ENCODE data around the gene KRT3.

Gene KRT3

GRCh38 chr12:52748578-52748977, 47.3 kb downstream of the KRT3 start:
- no peak overlapping the region for H3K4me3 ChIP-seq (ENCODE audit: insufficient read depth in 1 of 2, low read depth in 1 of 2, low read length in 2 of 2)
- peaks cover 10 to 64% of the 10 kb centered on the region in 2 experiments for H3K27me3 ChIP-seq (ENCODE audit: control insufficient read depth in 1 of 2, insufficient read depth in 1 of 2, low read length in 2 of 2)
- H3K18ac ChIP-seq (ENCODE audit: low read depth in 1 of 2, low read length in 2 of 2), result no peak overlapping the region
- H4K91ac ChIP-seq (ENCODE audit: low read length), result no peak overlapping the region
- no peaks in the 10 kb centered on the region for H3K9me3 ChIP-seq (ENCODE audit: control insufficient read depth, low read length)
- H3K14ac ChIP-seq (ENCODE audit: low read length in 2 of 2), result no peak overlapping the region
- WGBS, result 78% methylated on average over 14 of the region's 14 CpGs
- no peak overlapping the region for H2BK12ac ChIP-seq (ENCODE audit: low read length in 2 of 2)
- no peak overlapping the region for H3K9ac ChIP-seq (ENCODE audit: low read length)
- H2BK120ac ChIP-seq (ENCODE audit: low read depth, low read length), result no peak overlapping the region
- DNase-seq, result no peak
- H3K4me1 ChIP-seq (ENCODE audit: control insufficient read depth, insufficient read depth, low read depth, low read length), result no peaks in the 10 kb centered on the region
- H2BK15ac ChIP-seq (ENCODE audit: low read depth, poor library complexity, severe bottlenecking), result no peak overlapping the region
- no peak overlapping the region for H2BK5ac ChIP-seq (ENCODE audit: low read depth, low read length, poor library complexity, severe bottlenecking)
- no peak overlapping the region for H2AK5ac ChIP-seq (ENCODE audit: low read length, severe bottlenecking)
- no peak overlapping the region for H2AFZ ChIP-seq (ENCODE audit: low read depth, low read length)
- H3K79me1 ChIP-seq (replicated peaks; ENCODE audit: low read length, poor library complexity, severe bottlenecking), result no peaks in the 10 kb centered on the region
- no peak overlapping the region for H3K23ac ChIP-seq (ENCODE audit: low read length in 2 of 2)
- no peak overlapping the region for H3K27ac ChIP-seq (ENCODE audit: low read length, poor library complexity, severe bottlenecking)
- H3K4me2 ChIP-seq (ENCODE audit: low read length, poor library complexity, severe bottlenecking), result no peak overlapping the region
- no peak overlapping the region for H3K4ac ChIP-seq (ENCODE audit: low read depth in 1 of 2, low read length in 2 of 2)
- no peaks in the 10 kb centered on the region for H3K36me3 ChIP-seq (ENCODE audit: control insufficient read depth in 1 of 2, insufficient read depth in 2 of 2, low read depth in 1 of 2, low read length in 2 of 2)
- H4K8ac ChIP-seq (ENCODE audit: low read length), result no peak overlapping the region

GRCh38 chr12:52745554-52745953, 50.4 kb downstream of the KRT3 start:
- Histone ChIP-seq H3K23ac (ENCODE audit: low read length in 2 of 2) (no peak overlapping the region), H3K9ac (ENCODE audit: low read length) (no peak overlapping the region), H3K4me3 (ENCODE audit: insufficient read depth in 1 of 2, low read depth in 1 of 2, low read length in 2 of 2) (no peak overlapping the region), H2BK12ac (ENCODE audit: low read length in 2 of 2) (no peak overlapping the region), H2AFZ (ENCODE audit: low read depth, low read length) (no peak overlapping the region), H3K18ac (ENCODE audit: low read depth in 1 of 2, low read length in 2 of 2) (no peak overlapping the region), H2BK120ac (ENCODE audit: low read depth, low read length) (no peak overlapping the region), H2AK5ac (ENCODE audit: low read length, severe bottlenecking) (no peak overlapping the region), H3K36me3 (ENCODE audit: control insufficient read depth in 1 of 2, insufficient read depth in 2 of 2, low read depth in 1 of 2, low read length in 2 of 2) (no peaks in the 10 kb centered on the region), H4K91ac (ENCODE audit: low read length) (no peak overlapping the region), H2BK5ac (ENCODE audit: low read depth, low read length, poor library complexity, severe bottlenecking) (no peak overlapping the region), H3K4me2 (ENCODE audit: low read length, poor library complexity, severe bottlenecking) (no peak overlapping the region), H3K4me1 (ENCODE audit: control insufficient read depth, insufficient read depth, low read depth, low read length) (no peaks in the 10 kb centered on the region), H3K14ac (ENCODE audit: low read length in 2 of 2) (no peak overlapping the region), H3K27me3 (ENCODE audit: control insufficient read depth in 1 of 2, insufficient read depth in 1 of 2, low read length in 2 of 2) (peaks cover 10 to 71% of the 10 kb centered on the region in 2 experiments), H3K9me3 (ENCODE audit: control insufficient read depth, low read length) (no peaks in the 10 kb centered on the region), H3K27ac (ENCODE audit: low read length, poor library complexity, severe bottlenecking) (no peak overlapping the region), H3K79me1 (replicated peaks; ENCODE audit: low read length, poor library complexity, severe bottlenecking) (no peaks in the 10 kb centered on the region), H3K4ac (ENCODE audit: low read depth in 1 of 2, low read length in 2 of 2) (no peak overlapping the region), H2BK15ac (ENCODE audit: low read depth, poor library complexity, severe bottlenecking) (no peak overlapping the region), H4K8ac (ENCODE audit: low read length) (no peak overlapping the region)
- DNase-seq, result no peak
- WGBS, result 75% methylated on average over 4 of the region's 5 CpGs

DNA sequence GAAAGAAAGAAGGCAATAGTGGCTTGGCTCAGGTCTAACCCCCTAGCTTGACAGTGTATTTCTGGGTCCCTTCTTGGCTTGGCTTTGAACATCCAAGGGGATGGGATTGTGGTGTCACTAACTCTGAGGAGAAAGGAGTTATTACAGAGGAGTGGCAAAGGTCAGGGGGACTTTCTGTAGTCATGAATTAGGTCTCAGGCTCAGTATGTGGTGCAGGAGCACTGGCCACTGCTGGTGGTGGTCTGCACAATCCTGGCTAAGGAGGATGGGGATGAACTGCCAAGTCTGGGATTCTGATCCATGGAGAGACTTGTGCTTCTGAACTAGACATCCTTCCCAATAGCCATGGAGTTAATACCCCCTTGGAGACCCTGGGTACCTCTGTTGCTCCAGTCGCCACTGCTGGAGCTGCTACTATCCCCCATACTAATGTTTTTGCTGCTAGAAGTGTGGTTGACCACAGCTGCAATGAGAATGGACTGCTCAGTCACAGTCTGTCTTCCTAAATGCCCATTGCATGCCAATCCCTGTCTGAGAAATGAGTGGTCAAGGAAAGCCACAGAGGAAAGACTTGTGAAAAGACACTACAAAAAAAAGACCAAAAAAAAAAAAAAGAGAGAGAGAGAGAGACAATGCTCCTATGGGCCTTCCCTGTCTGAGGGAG, 51.3 kb downstream of the KRT3 start:
- H3K9ac ChIP-seq (ENCODE audit: low read length), result no peak overlapping the region
- H3K27ac ChIP-seq (ENCODE audit: low read length, poor library complexity, severe bottlenecking), result no peak overlapping the region
- H3K4me2 ChIP-seq (ENCODE audit: low read length, poor library complexity, severe bottlenecking), result no peak overlapping the region
- no peaks in the 10 kb centered on the region for H3K9me3 ChIP-seq (ENCODE audit: control insufficient read depth, low read length)
- H2BK120ac ChIP-seq (ENCODE audit: low read depth, low read length), result no peak overlapping the region
- H2AK5ac ChIP-seq (ENCODE audit: low read length, severe bottlenecking), result no peak overlapping the region
- H3K18ac ChIP-seq (ENCODE audit: low read depth in 1 of 2, low read length in 2 of 2), result no peak overlapping the region
- no peak overlapping the region for H2BK5ac ChIP-seq (ENCODE audit: low read depth, low read length, poor library complexity, severe bottlenecking)
- no peak overlapping the region for H4K8ac ChIP-seq (ENCODE audit: low read length)
- H3K23ac ChIP-seq (ENCODE audit: low read length in 2 of 2), result no peak overlapping the region
- H3K27me3 ChIP-seq (ENCODE audit: control insufficient read depth in 1 of 2, insufficient read depth in 1 of 2, low read length in 2 of 2), result peaks cover 6 to 72% of the 10 kb centered on the region in 2 experiments
- no peak overlapping the region for H3K14ac ChIP-seq (ENCODE audit: low read length in 2 of 2)
- H3K36me3 ChIP-seq (ENCODE audit: control insufficient read depth in 1 of 2, insufficient read depth in 2 of 2, low read depth in 1 of 2, low read length in 2 of 2), result no peaks in the 10 kb centered on the region
- no peak overlapping the region for H4K91ac ChIP-seq (ENCODE audit: low read length)
- H2AFZ ChIP-seq (ENCODE audit: low read depth, low read length), result no peak overlapping the region
- DNase-seq, result no peak
- no peaks in the 10 kb centered on the region for H3K4me1 ChIP-seq (ENCODE audit: control insufficient read depth, insufficient read depth, low read depth, low read length)
- H3K4me3 ChIP-seq (ENCODE audit: insufficient read depth in 1 of 2, low read depth in 1 of 2, low read length in 2 of 2), result no peak overlapping the region
- no peak overlapping the region for H2BK15ac ChIP-seq (ENCODE audit: low read depth, poor library complexity, severe bottlenecking)
- 20% methylated on average over 1 of the region's 1 CpG for WGBS
- no peaks in the 10 kb centered on the region for H3K79me1 ChIP-seq (replicated peaks; ENCODE audit: low read length, poor library complexity, severe bottlenecking)
- no peak overlapping the region for H3K4ac ChIP-seq (ENCODE audit: low read depth in 1 of 2, low read length in 2 of 2)
- H2BK12ac ChIP-seq (ENCODE audit: low read length in 2 of 2), result no peak overlapping the region

GRCh38 chr12:52742822-52743457, 53.0 kb downstream of the KRT3 start:
- H2BK120ac ChIP-seq (ENCODE audit: low read depth, low read length), result no peak overlapping the region
- no peak for DNase-seq
- no peak overlapping the region for H3K23ac ChIP-seq (ENCODE audit: low read length in 2 of 2)
- no peak overlapping the region for H2AFZ ChIP-seq (ENCODE audit: low read depth, low read length)
- 71% methylated on average over 3 of the region's 3 CpGs for WGBS
- H2BK12ac ChIP-seq (ENCODE audit: low read length in 2 of 2), result no peak overlapping the region
- no peak overlapping the region for H3K27ac ChIP-seq (ENCODE audit: low read length, poor library complexity, severe bottlenecking)
- no peak overlapping the region for H2BK5ac ChIP-seq (ENCODE audit: low read depth, low read length, poor library complexity, severe bottlenecking)
- no peak overlapping the region for H4K8ac ChIP-seq (ENCODE audit: low read length)
- H3K18ac ChIP-seq (ENCODE audit: low read depth in 1 of 2, low read length in 2 of 2), result no peak overlapping the region
- H3K4me3 ChIP-seq (ENCODE audit: insufficient read depth in 1 of 2, low read depth in 1 of 2, low read length in 2 of 2), result no peak overlapping the region
- H3K14ac ChIP-seq (ENCODE audit: low read length in 2 of 2), result no peak overlapping the region
- H3K27me3 ChIP-seq (ENCODE audit: control insufficient read depth in 1 of 2, insufficient read depth in 1 of 2, low read length in 2 of 2), result peaks cover 0 to 59% of the 10 kb centered on the region in 2 experiments
- H3K4ac ChIP-seq (ENCODE audit: low read depth in 1 of 2, low read length in 2 of 2), result no peak overlapping the region
- no peak overlapping the region for H3K9ac ChIP-seq (ENCODE audit: low read length)
- H3K9me3 ChIP-seq (ENCODE audit: control insufficient read depth, low read length), result no peaks in the 10 kb centered on the region
- no peaks in the 10 kb centered on the region for H3K4me1 ChIP-seq (ENCODE audit: control insufficient read depth, insufficient read depth, low read depth, low read length)
- no peak overlapping the region for H3K4me2 ChIP-seq (ENCODE audit: low read length, poor library complexity, severe bottlenecking)
- no peak overlapping the region for H2BK15ac ChIP-seq (ENCODE audit: low read depth, poor library complexity, severe bottlenecking)
- no peaks in the 10 kb centered on the region for H3K79me1 ChIP-seq (replicated peaks; ENCODE audit: low read length, poor library complexity, severe bottlenecking)
- H3K36me3 ChIP-seq (ENCODE audit: control insufficient read depth in 1 of 2, insufficient read depth in 2 of 2, low read depth in 1 of 2, low read length in 2 of 2), result no peaks in the 10 kb centered on the region
- no peak overlapping the region for H4K91ac ChIP-seq (ENCODE audit: low read length)
- H2AK5ac ChIP-seq (ENCODE audit: low read length, severe bottlenecking), result no peak overlapping the region
